Omental fat pad (tissue), 4 donors: ENCODE data around the gene PARD6G. TPM values are rescaled to one million over a fixed set of nuclear protein-coding genes. Genes with fewer than 3 reads are reported as not detected.
A peak's percentile ranks its signal among the peaks of the same experiment; 100 is the strongest.
"Not testable (repeated sequence)": the region's sequence is repeated elsewhere in the genome, so short reads cannot be mapped to it uniquely, and the experiment has no call there.

Experiments used
- ATAC-seq: fragments of 150-250 bp; one replicate; pipeline ENCODE4 v1.9.1; 2016; ENCODE audit warnings: mild to moderate bottlenecking, moderate library complexity; ENCODE audit not compliant: low FRiP score
- DNase-seq: peaks from one replicate; pipeline ENCODE4 v3.0.0-alpha.2; 2019; ENCODE audit warnings: low spot score
- total RNA-seq, 4 donors: library from RNA; depleted of rRNA; stranded (reverse); fragments of >200 nt; gene quantifications; one replicate each; pipeline ENCODE4 v1.1.0, GENCODE V29; 2016
- TF ChIP-seq, protein P1 (sequence below), 3 donors: fragments of 450-650 bp; IDR thresholded peaks; one replicate each; pipeline ENCODE4 v1.5.1; 2016 to 2017; ENCODE audit warnings: antibody characterized with exemption in 3 of 3, mild to moderate bottlenecking in 3 of 3, moderate library complexity in 2 of 3

The PARD6G gene
- total RNA-seq, 4 donors from 2014 or later: 2.1 to 8.5 (median 3.4) TPM

DNA sequence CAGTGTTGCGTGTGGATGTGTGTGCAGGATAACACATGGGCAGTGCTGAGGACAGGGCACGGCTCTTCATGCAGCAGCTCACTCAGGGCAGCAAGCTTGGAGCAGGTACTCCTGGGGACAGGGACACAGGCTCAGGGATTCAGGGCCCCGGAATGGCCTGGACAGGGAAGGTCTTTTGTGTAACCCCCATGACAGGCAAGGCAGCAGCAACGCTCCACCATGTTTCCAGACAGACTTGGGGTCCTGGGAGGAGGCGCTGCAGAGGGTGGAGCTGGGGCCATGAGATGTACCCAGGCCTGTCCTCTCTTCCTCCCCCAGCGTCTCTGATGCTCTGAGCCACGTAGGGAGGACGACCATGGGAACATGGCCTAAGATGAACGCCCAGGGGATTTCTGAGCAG is 80.0 kb downstream of the PARD6G start:
- DNase-seq (no peak), ATAC-seq (no peak)
- TF ChIP-seq, protein P1, sequence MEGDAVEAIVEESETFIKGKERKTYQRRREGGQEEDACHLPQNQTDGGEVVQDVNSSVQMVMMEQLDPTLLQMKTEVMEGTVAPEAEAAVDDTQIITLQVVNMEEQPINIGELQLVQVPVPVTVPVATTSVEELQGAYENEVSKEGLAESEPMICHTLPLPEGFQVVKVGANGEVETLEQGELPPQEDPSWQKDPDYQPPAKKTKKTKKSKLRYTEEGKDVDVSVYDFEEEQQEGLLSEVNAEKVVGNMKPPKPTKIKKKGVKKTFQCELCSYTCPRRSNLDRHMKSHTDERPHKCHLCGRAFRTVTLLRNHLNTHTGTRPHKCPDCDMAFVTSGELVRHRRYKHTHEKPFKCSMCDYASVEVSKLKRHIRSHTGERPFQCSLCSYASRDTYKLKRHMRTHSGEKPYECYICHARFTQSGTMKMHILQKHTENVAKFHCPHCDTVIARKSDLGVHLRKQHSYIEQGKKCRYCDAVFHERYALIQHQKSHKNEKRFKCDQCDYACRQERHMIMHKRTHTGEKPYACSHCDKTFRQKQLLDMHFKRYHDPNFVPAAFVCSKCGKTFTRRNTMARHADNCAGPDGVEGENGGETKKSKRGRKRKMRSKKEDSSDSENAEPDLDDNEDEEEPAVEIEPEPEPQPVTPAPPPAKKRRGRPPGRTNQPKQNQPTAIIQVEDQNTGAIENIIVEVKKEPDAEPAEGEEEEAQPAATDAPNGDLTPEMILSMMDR (IDR thresholded peaks at IDR 0.05): no peak

DNA sequence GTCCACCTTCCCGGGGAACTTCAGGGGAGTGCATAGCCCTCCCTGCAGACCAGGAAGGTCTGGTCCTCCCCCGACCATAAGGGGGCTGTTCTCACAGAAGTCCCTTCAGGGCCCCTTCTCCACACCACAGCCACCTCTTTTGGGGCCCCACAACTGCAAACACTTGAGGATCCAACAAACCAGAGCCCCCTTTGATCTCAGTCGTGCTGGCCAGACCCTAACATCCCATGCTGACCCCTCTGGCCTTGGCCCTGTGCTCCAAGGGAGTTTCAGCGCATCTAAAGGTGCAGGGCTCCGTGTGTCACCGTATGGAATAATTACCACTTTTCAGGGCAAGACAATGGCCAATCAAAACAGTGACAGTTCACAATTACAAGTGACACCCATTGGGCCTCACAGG is 80.6 kb downstream of the PARD6G start:
- DNase-seq (no peak), ATAC-seq (no peak)
- TF ChIP-seq, protein P1 (IDR thresholded peaks at IDR 0.05): no peak

DNA sequence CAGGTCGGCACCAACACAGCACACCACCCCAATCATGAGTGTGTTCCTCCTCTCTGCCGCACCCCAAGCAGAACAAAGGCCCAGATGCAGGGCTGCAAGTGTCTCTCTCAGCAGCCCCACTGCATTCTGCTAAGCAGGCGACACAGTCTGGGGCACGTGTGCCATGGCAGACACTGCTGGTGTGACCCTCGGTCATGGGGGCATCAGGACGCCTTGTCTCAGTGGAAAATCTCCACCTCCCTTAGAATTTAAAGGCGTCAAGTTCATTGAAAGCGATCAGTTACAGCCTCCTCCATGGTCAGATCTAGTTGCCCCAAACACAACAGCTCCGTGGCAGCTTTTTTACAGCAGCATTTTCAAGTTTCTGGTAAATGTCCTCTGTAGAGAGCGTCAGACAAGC is 81.1 kb downstream of the PARD6G start:
- DNase-seq (no peak), ATAC-seq (peak; percentile 38)
- TF ChIP-seq, protein P1 (IDR thresholded peaks at IDR 0.05): no peak

DNA sequence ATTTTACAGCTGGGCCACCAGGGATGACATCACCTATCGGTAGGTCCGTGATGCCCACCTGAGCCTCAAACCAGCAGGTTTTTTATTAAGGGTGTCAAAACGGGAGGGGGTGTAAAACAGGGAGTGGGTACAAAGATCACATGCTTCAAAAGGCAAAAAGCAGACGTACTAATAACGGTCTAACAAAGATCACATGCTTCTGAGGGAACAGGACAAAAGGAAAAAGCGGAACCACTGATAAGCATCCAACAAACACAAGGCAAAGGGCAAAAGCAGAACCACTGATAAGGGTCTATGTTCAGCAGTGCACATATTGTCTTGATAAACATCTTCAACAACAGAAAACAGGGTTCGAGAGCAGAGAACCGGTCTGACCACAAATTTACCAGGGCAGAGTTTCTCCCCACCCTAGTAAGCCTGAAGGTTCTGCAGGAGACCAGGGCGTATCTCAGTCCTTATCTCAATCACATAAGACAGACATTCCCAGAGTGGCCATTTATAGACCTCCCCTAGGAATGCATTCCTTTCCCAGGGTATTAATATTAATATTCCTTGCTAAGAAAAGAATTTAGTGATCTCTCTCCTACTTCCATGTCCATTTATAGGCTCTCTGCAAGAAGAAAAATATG is 82.5 kb downstream of the PARD6G start:
- not testable (repeated sequence) for DNase-seq, ATAC-seq

DNA sequence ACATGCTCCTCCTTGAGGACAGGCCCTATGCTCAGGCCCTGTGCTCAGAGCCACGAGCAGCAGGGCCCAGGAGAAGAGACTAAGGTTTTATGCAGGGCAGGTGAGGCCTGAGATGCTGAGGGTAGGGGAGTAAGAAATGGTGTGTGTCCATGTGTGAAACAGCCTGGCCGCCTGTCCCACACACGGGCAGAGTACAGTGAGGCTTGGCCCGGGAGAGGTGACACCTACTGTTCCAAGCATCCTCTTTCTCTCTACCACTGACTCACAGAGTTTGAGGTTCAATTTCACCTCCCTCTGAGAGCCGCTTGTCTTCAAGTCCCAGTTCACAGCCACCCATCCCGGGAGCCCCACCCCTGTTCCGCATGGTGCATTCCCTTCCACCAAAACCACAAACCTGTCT is 84.1 kb downstream of the PARD6G start:
- DNase-seq (no peak), ATAC-seq (no peak)
- TF ChIP-seq, protein P1 (IDR thresholded peaks at IDR 0.05): no peak

DNA sequence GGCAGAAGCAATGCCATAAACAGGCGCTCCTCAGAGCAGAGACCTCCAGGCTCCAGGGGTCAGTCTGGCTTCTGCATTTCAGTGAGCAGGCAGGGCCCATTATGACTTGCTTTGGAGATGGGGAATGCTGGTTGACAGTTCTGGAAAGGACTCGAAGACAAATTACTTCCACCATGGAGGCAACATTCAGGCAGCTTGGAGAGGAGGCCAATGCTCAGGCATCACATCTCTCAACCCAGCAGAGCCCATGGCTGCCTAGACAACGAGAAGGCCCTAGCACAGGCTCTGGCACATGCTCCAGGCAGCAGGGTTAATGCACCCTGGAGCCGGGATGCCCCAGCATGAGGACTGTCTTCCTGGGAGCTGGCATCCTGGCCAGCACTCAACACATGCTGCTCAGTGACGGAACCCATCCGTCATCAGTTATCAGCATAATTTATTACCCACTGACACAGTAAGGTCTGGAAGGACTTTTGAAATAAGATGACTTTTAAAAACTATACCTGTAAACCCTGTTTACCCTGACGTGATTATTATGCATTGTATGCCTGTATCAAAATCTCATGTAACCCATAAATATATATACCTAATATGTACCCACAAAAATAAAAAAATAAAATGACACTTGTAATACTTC is 85.4 kb downstream of the PARD6G start:
- no peak for DNase-seq
- TF ChIP-seq, protein P1 (IDR thresholded peaks at IDR 0.05): no peak
- ATAC-seq: no peak

DNA sequence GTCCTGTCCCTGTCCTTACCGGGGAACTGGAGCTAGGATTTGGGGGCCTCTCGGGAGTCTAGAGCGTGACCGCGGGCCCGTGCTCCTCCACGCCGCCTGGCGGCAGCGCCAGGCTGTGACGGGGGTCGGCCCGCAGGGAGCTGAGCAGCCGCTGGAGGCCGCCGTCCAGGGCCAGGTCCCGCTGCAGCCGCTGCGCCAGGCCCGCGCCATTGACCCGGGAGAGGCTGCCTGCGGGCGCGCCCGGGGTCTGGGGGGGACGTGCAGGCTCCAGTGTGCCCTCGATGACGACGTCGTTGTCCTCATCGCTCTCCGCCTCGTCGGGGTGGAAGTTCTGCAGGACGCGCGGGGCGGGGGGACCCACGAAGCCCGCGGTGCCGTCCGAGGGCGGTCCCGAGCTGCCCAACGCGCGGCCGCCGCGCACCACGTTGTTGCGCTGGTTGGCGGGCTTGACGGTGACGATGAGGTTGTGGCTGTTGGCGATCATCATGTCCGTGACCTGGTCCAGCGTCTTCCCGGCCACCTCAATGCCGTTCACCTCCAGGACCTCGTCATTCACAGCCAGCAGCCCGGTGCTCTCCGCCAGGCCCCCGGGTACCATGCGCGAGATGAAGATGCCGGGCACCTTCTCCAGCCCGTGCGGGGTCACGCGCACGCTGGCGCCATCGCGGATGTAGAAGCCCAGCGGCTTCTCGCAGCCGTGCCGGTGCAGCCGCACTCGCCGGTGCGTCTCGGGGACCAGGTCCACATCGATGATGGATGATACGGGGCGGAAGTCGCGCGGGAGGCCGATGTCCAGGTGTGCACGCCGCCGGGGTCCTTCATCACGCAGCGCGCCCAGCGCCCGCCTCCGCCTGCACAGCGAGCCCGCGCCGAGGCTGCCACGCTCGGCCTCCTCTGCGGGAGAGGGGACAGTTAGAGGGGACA is 87.3 kb downstream of the PARD6G start:
- TF ChIP-seq, protein P1 (IDR thresholded peaks at IDR 0.05): no peak
- DNase-seq (no peak), ATAC-seq (no peak)
